ENCODE measurements around the gene C9orf43.
"Not testable (repeated sequence)": the region's sequence is repeated elsewhere in the genome, so short reads cannot be mapped to it uniquely, and the experiment has no call there.

C9orf43 gene

GRCh38 chr9:113431191-113431590 is 20.6 kb downstream of the C9orf43 start:
- no peaks in the 10 kb centered on the region for H3F3A ChIP-seq (ENCODE audit: low read depth)
- H3K9me2 ChIP-seq (replicated peaks; ENCODE audit: low read depth, low read length) = no peaks in the 10 kb centered on the region
- no peaks in the 10 kb centered on the region for H4K20me1 ChIP-seq (ENCODE audit: insufficient read depth, low read length, poor library complexity, severe bottlenecking)
- H3K79me2 ChIP-seq (ENCODE audit: insufficient read depth, low read length) = no peaks in the 10 kb centered on the region
- peaks cover 26% of the 10 kb centered on the region for H3K4me1 ChIP-seq (ENCODE audit: insufficient read depth, low read length, poor library complexity, severe bottlenecking)
- no peaks in the 10 kb centered on the region for H3K27me3 ChIP-seq (ENCODE audit: insufficient read depth, low read length, poor library complexity, severe bottlenecking)
- H3K4me2 ChIP-seq (ENCODE audit: low read depth, low read length, poor library complexity, severe bottlenecking) = no peak overlapping the region
- TF ChIP-seq CTCF (conservative IDR thresholded peaks at IDR 0.05; ENCODE audit: low read length) = no peak
- no peak for TF ChIP-seq EZH2phosphoT487 (IDR thresholded peaks at IDR 0.05; ENCODE audit: borderline replicate concordance)
- no peaks in the 10 kb centered on the region for H3K36me3 ChIP-seq (ENCODE audit: insufficient read depth, low read length)
- no peak overlapping the region for H2AFZ ChIP-seq (ENCODE audit: low read length)
- no peak overlapping the region for H3K4me3 ChIP-seq (ENCODE audit: low read length, poor library complexity, severe bottlenecking)
- H3K9ac ChIP-seq (ENCODE audit: low read depth, low read length, poor library complexity, severe bottlenecking) = no peak overlapping the region
- no peaks in the 10 kb centered on the region for H3K9me3 ChIP-seq (ENCODE audit: insufficient read depth, low read depth, low read length)

GRCh38 chr9:113436728-113437515 is 26.4 kb downstream of the C9orf43 start:
- no peaks in the 10 kb centered on the region for H3K4me1 ChIP-seq (ENCODE audit: insufficient read depth, low read length, poor library complexity, severe bottlenecking)
- H3K4me2 ChIP-seq (ENCODE audit: low read depth, low read length, poor library complexity, severe bottlenecking) = no peak overlapping the region
- H3K9ac ChIP-seq (ENCODE audit: low read depth, low read length, poor library complexity, severe bottlenecking) = no peak overlapping the region
- no peaks in the 10 kb centered on the region for H3K9me3 ChIP-seq (ENCODE audit: insufficient read depth, low read depth, low read length)
- no peaks in the 10 kb centered on the region for H3K27me3 ChIP-seq (ENCODE audit: insufficient read depth, low read length, poor library complexity, severe bottlenecking)
- H3K79me2 ChIP-seq (ENCODE audit: insufficient read depth, low read length) = no peaks in the 10 kb centered on the region
- no peaks in the 10 kb centered on the region for H3K9me2 ChIP-seq (replicated peaks; ENCODE audit: low read depth, low read length)
- no peaks in the 10 kb centered on the region for H3K36me3 ChIP-seq (ENCODE audit: insufficient read depth, low read length)
- no peak overlapping the region for H3K4me3 ChIP-seq (ENCODE audit: low read length, poor library complexity, severe bottlenecking)
- no peak for TF ChIP-seq CTCF (conservative IDR thresholded peaks at IDR 0.05; ENCODE audit: low read length)
- no peak for TF ChIP-seq EZH2phosphoT487 (IDR thresholded peaks at IDR 0.05; ENCODE audit: borderline replicate concordance)
- H2AFZ ChIP-seq (ENCODE audit: low read length) = no peak overlapping the region
- H4K20me1 ChIP-seq (ENCODE audit: insufficient read depth, low read length, poor library complexity, severe bottlenecking) = no peaks in the 10 kb centered on the region
- H3F3A ChIP-seq (ENCODE audit: low read depth) = no peaks in the 10 kb centered on the region

GRCh38 chr9:113437716-113438115 is 27.2 kb downstream of the C9orf43 start:
- not testable (repeated sequence) for H3K9ac ChIP-seq (ENCODE audit: low read depth, low read length, poor library complexity, severe bottlenecking); H3K4me3 ChIP-seq (ENCODE audit: low read length, poor library complexity, severe bottlenecking); H2AFZ ChIP-seq (ENCODE audit: low read length); H3K9me3 ChIP-seq (ENCODE audit: insufficient read depth, low read depth, low read length); H3K79me2 ChIP-seq (ENCODE audit: insufficient read depth, low read length); H3K9me2 ChIP-seq (replicated peaks; ENCODE audit: low read depth, low read length); H3F3A ChIP-seq (ENCODE audit: low read depth); H3K36me3 ChIP-seq (ENCODE audit: insufficient read depth, low read length); H3K4me2 ChIP-seq (ENCODE audit: low read depth, low read length, poor library complexity, severe bottlenecking); H3K4me1 ChIP-seq (ENCODE audit: insufficient read depth, low read length, poor library complexity, severe bottlenecking); H3K27me3 ChIP-seq (ENCODE audit: insufficient read depth, low read length, poor library complexity, severe bottlenecking); H4K20me1 ChIP-seq (ENCODE audit: insufficient read depth, low read length, poor library complexity, severe bottlenecking)

- no peak overlapping the region for H2AFZ ChIP-seq (ENCODE audit: low read length)
- H3K9me2 ChIP-seq (replicated peaks; ENCODE audit: low read depth, low read length) = no peaks in the 10 kb centered on the region
- H3K9ac ChIP-seq (ENCODE audit: low read depth, low read length, poor library complexity, severe bottlenecking) = no peak overlapping the region
- no peaks in the 10 kb centered on the region for H4K20me1 ChIP-seq (ENCODE audit: insufficient read depth, low read length, poor library complexity, severe bottlenecking)
- H3K4me2 ChIP-seq (ENCODE audit: low read depth, low read length, poor library complexity, severe bottlenecking) = no peak overlapping the region
- no peak for TF ChIP-seq CTCF (conservative IDR thresholded peaks at IDR 0.05; ENCODE audit: low read length)
- TF ChIP-seq EZH2phosphoT487 (IDR thresholded peaks at IDR 0.05; ENCODE audit: borderline replicate concordance) = no peak
- H3K9me3 ChIP-seq (ENCODE audit: insufficient read depth, low read depth, low read length) = no peaks in the 10 kb centered on the region
- H3K27me3 ChIP-seq (ENCODE audit: insufficient read depth, low read length, poor library complexity, severe bottlenecking) = no peaks in the 10 kb centered on the region
- no peaks in the 10 kb centered on the region for H3K4me1 ChIP-seq (ENCODE audit: insufficient read depth, low read length, poor library complexity, severe bottlenecking)
- no peaks in the 10 kb centered on the region for H3F3A ChIP-seq (ENCODE audit: low read depth)
- H3K79me2 ChIP-seq (ENCODE audit: insufficient read depth, low read length) = no peaks in the 10 kb centered on the region
- H3K4me3 ChIP-seq (ENCODE audit: low read length, poor library complexity, severe bottlenecking) = no peak overlapping the region
- no peaks in the 10 kb centered on the region for H3K36me3 ChIP-seq (ENCODE audit: insufficient read depth, low read length)
These were observed 34.2 kb downstream of the C9orf43 start for GRCh38 chr9:113444736-113445135.
